OCI-LY1 (cell line): ENCODE measurements around the gene KMT5C.

ENCODE experiments used
- H2AFZ ChIP-seq: fragments of 200-600 bp; sonication (generic), shearing (Covaris generic); 2 replicates; pipeline ENCODE4 v1.6.0; 2014; ENCODE audit warnings: antibody characterized with exemption, mild to moderate bottlenecking, low read length
- H3F3A ChIP-seq: fragments of 200-600 bp; sonication (generic), shearing (Covaris generic); 2 replicates; pipeline ENCODE4 v1.6.0; 2014; ENCODE audit warnings: mild to moderate bottlenecking, antibody characterized with exemption, low read length, moderate library complexity; ENCODE audit not compliant: insufficient read depth
- H3K27ac ChIP-seq: fragments of 200-600 bp; sonication (generic); 2 replicates; pipeline ENCODE4 v1.5.1; 2014; ENCODE audit warnings: low read length, mixed run types, mild to moderate bottlenecking, low read depth; ENCODE audit not compliant: poor library complexity, severe bottlenecking
- H3K27me3 ChIP-seq: fragments of 200-600 bp; sonication (generic); 2 replicates; pipeline ENCODE4 v1.6.0; 2014; ENCODE audit warnings: antibody characterized with exemption, mild to moderate bottlenecking, low read length, moderate library complexity; ENCODE audit not compliant: insufficient read depth
- H3K36me3 ChIP-seq: fragments of 200-600 bp; sonication (generic); 2 replicates; pipeline ENCODE4 v1.6.1; 2014; ENCODE audit warnings: mild to moderate bottlenecking, antibody characterized with exemption, low read length, moderate library complexity, mixed read lengths; ENCODE audit not compliant: insufficient read depth
- H3K4me1 ChIP-seq: fragments of 200-600 bp; sonication (generic); 2 replicates; pipeline ENCODE4 v1.5.1; 2014; ENCODE audit warnings: mild to moderate bottlenecking, low read length, moderate library complexity; ENCODE audit not compliant: insufficient read depth, severe bottlenecking
- H3K4me2 ChIP-seq: fragments of 200-600 bp; sonication (generic), shearing (Covaris generic); 2 replicates; pipeline ENCODE4 v1.6.1; 2014; ENCODE audit warnings: low read length
- H3K4me3 ChIP-seq: fragments of 200-600 bp; sonication (generic); 2 replicates; pipeline ENCODE4 v1.5.1; 2014; ENCODE audit warnings: low read length, low read depth, mild to moderate bottlenecking, mixed read lengths; ENCODE audit not compliant: poor library complexity, severe bottlenecking
- H3K79me2 ChIP-seq: fragments of 200-600 bp; shearing (Covaris generic); 2 replicates; pipeline ENCODE4 v1.6.1; 2016; ENCODE audit warnings: mixed run types, low read length, mixed read lengths; ENCODE audit not compliant: insufficient read depth
- H3K9ac ChIP-seq: fragments of 200-600 bp; sonication (generic), shearing (Covaris generic); 2 replicates; pipeline ENCODE4 v1.6.1; 2014; ENCODE audit warnings: mild to moderate bottlenecking, low read length, mixed read lengths
- H3K9me2 ChIP-seq: fragments of 200-600 bp; sonication (generic), shearing (Covaris generic); 2 replicates; pipeline ENCODE4 v1.6.1; 2014; ENCODE audit warnings: low read depth, mild to moderate bottlenecking, low read length, mixed read lengths
- H3K9me3 ChIP-seq: fragments of 200-600 bp; shearing (Covaris generic); 2 replicates; pipeline ENCODE4 v1.6.1; 2014; ENCODE audit warnings: low read length, mixed read lengths
- H4K20me1 ChIP-seq: fragments of 200-600 bp; sonication (generic), shearing (Covaris generic); 2 replicates; pipeline ENCODE4 v1.6.0; 2016; ENCODE audit warnings: mild to moderate bottlenecking, low read length; ENCODE audit not compliant: insufficient read depth
- CTCF ChIP-seq: fragments of 200-600 bp; sonication (generic), shearing (Covaris generic); IDR thresholded peaks from 2 replicates; pipeline ENCODE4 v1.5.1; 2017; ENCODE audit warnings: mild to moderate bottlenecking, antibody characterized with exemption, low read length, moderate library complexity, mixed read lengths
- EZH2 ChIP-seq: fragments of 200-600 bp; sonication (generic), shearing (Covaris generic); IDR thresholded peaks from 2 replicates; pipeline ENCODE4 v1.8.0; 2017; ENCODE audit warnings: borderline replicate concordance, mixed run types, mild to moderate bottlenecking, antibody characterized with exemption, low read length, moderate library complexity, mixed read lengths

Gene KMT5C

GRCh38 chr19:55303477-55303876, 36.2 kb upstream of the KMT5C start:
- H4K20me1 ChIP-seq: no peaks in the 10 kb centered on the region
- TF ChIP-seq CTCF (no peak), EZH2 (no peak)
- no peak overlapping the region for H2AFZ ChIP-seq
- H3K27me3 ChIP-seq: no peaks in the 10 kb centered on the region
- no peaks in the 10 kb centered on the region for H3K9me3 ChIP-seq
- H3F3A ChIP-seq: no peaks in the 10 kb centered on the region
- peaks cover 35% of the 10 kb centered on the region for H3K4me1 ChIP-seq
- no peaks in the 10 kb centered on the region for H3K79me2 ChIP-seq
- H3K27ac ChIP-seq: no peak overlapping the region
- peaks cover 12% of the 10 kb centered on the region for H3K36me3 ChIP-seq
- no peak overlapping the region for H3K9ac ChIP-seq
- H3K9me2 ChIP-seq: no peaks in the 10 kb centered on the region
- no peak overlapping the region for H3K4me2 ChIP-seq
- no peak overlapping the region for H3K4me3 ChIP-seq

- H3K4me2 ChIP-seq: no peak overlapping the region
- no peaks in the 10 kb centered on the region for H4K20me1 ChIP-seq
- H3K9ac ChIP-seq: no peak overlapping the region
- no peaks in the 10 kb centered on the region for H3K79me2 ChIP-seq
- H3K4me3 ChIP-seq: no peak overlapping the region
- TF ChIP-seq EZH2: no peak
- TF ChIP-seq CTCF: no peak
- H3K36me3 ChIP-seq: peaks cover 19% of the 10 kb centered on the region
- H2AFZ ChIP-seq: no peak overlapping the region
- no peaks in the 10 kb centered on the region for H3F3A ChIP-seq
- no peaks in the 10 kb centered on the region for H3K9me2 ChIP-seq
- no peak overlapping the region for H3K27ac ChIP-seq
- H3K4me1 ChIP-seq: peaks cover 28% of the 10 kb centered on the region
- no peaks in the 10 kb centered on the region for H3K9me3 ChIP-seq
- no peaks in the 10 kb centered on the region for H3K27me3 ChIP-seq
These were observed 35.2 kb upstream of the KMT5C start for GRCh38 chr19:55304279-55304978.

GRCh38 chr19:55304980-55305379, 34.7 kb upstream of the KMT5C start:
- H3K9ac ChIP-seq: no peak overlapping the region
- no peaks in the 10 kb centered on the region for H4K20me1 ChIP-seq
- H3K27ac ChIP-seq: no peak overlapping the region
- H3K9me3 ChIP-seq: no peaks in the 10 kb centered on the region
- H3K27me3 ChIP-seq: no peaks in the 10 kb centered on the region
- peaks cover 31% of the 10 kb centered on the region for H3K4me1 ChIP-seq
- no peaks in the 10 kb centered on the region for H3K9me2 ChIP-seq
- no peak overlapping the region for H2AFZ ChIP-seq
- no peak overlapping the region for H3K4me3 ChIP-seq
- TF ChIP-seq EZH2 (no peak), CTCF (no peak)
- H3F3A ChIP-seq: no peaks in the 10 kb centered on the region
- no peak overlapping the region for H3K4me2 ChIP-seq
- peaks cover 23% of the 10 kb centered on the region for H3K36me3 ChIP-seq
- H3K79me2 ChIP-seq: no peaks in the 10 kb centered on the region
